Adipocyte (in vitro differentiated cells): ENCODE results near the gene FAM184B.

Experiments
- DNase-seq: peaks from one replicate; pipeline ENCODE4 v3.0.0-alpha.2; 2015; ENCODE audit warnings: low read depth
- H3K27me3 ChIP-seq: replicated peaks from 2 replicates; pipeline ENCODE4 v1.7.0; 2013; ENCODE audit warnings: mild to moderate bottlenecking, low read length, moderate library complexity; ENCODE audit not compliant: control insufficient read depth, insufficient read depth
- H3K36me3 ChIP-seq: 2 replicates; pipeline ENCODE4 v1.7.0; 2013; ENCODE audit warnings: low read length, mild to moderate bottlenecking, moderate library complexity; ENCODE audit not compliant: control insufficient read depth, insufficient read depth, severe bottlenecking
- H3K4me1 ChIP-seq: 2 replicates; pipeline ENCODE4 v1.7.0; 2013; ENCODE audit warnings: mild to moderate bottlenecking, low read length, moderate library complexity; ENCODE audit not compliant: control insufficient read depth, insufficient read depth
- H3K4me3 ChIP-seq: 2 replicates; pipeline ENCODE4 v1.7.0; 2013; ENCODE audit warnings: mild to moderate bottlenecking, low read length, moderate library complexity
- H3K9ac ChIP-seq: 2 replicates; pipeline ENCODE4 v1.7.0; 2013; ENCODE audit warnings: mild to moderate bottlenecking, low read length, moderate library complexity
- H3K9me3 ChIP-seq: 2 replicates; pipeline ENCODE4 v1.7.0; 2013; ENCODE audit warnings: mild to moderate bottlenecking, low read length, moderate library complexity; ENCODE audit not compliant: control insufficient read depth

The FAM184B gene

GRCh38 chr4:17771284-17771908 is 10.0 kb downstream of the FAM184B start:
- no peaks in the 10 kb centered on the region for H3K9me3 ChIP-seq
- no peaks in the 10 kb centered on the region for H3K4me1 ChIP-seq
- peaks cover 4% of the 10 kb centered on the region for H3K27me3 ChIP-seq
- no peak overlapping the region for H3K4me3 ChIP-seq
- no peak for DNase-seq
- no peaks in the 10 kb centered on the region for H3K36me3 ChIP-seq
- H3K9ac ChIP-seq, result no peak overlapping the region

DNA sequence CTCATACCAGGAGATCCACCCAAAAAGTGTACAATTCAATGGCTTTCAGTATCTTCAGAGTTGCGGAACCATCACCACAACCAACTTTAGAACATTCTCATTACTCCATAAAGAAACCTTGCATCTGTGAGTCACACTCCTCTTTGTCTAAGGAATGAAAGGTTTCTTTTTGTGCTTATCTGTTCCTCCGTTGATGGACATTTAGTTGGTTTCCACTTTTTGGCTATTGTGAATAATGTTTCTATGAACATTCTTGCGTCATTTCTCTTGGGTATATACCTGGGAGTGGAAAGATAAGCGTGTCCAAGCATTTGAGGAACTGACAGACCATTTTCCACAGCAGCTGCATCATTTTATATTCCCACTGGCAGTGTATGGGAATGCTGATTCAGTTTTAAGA is 10.6 kb downstream of the FAM184B start:
- H3K9ac ChIP-seq, result no peak overlapping the region
- H3K27me3 ChIP-seq, result peaks cover 4% of the 10 kb centered on the region
- no peak overlapping the region for H3K4me3 ChIP-seq
- no peak for DNase-seq
- no peaks in the 10 kb centered on the region for H3K4me1 ChIP-seq
- no peaks in the 10 kb centered on the region for H3K9me3 ChIP-seq
- H3K36me3 ChIP-seq, result no peaks in the 10 kb centered on the region

DNA sequence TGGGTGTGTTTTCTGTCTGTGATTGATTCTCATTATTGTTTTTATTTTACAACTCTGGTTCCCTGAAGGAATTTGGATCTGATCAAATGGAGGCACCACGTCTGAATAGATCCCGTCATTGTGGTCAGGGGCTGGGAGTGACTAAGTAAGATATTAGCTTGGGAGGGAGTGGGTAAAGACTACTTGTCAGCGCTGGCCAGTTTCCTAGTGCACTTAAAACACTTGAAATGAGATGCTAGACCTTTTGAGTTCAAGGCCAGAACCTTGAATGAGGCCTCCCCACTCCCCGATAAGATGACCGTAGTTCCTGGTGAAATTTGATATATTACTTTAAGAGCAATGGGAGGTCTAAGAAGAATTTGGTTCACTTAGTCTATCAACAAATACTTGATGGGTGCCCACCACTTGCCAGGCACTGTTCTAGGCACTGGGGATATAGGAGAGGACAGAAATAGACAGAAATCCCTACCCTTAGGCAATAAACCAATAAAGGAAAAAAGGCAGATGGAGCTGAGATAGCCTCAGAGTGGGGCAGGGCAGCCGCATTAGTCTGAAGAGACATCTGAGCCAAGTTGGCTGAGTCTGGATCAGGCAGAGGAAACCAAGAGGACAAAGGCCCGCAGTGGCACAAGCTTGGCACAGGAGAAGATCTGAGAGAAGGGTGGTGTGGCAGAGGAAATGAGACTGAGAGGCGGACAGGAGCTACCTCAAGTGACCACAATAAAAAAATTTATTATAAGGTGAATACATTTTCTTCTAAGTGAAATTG is 11.8 kb downstream of the FAM184B start:
- no peak for DNase-seq
- Histone ChIP-seq H3K9me3 (no peaks in the 10 kb centered on the region), H3K4me3 (no peak overlapping the region), H3K36me3 (no peaks in the 10 kb centered on the region), H3K4me1 (no peaks in the 10 kb centered on the region), H3K9ac (no peak overlapping the region), H3K27me3 (peaks cover 3% of the 10 kb centered on the region)

- Histone ChIP-seq H3K4me3 (no peak overlapping the region), H3K4me1 (no peaks in the 10 kb centered on the region), H3K9ac (no peak overlapping the region), H3K9me3 (no peaks in the 10 kb centered on the region), H3K36me3 (no peaks in the 10 kb centered on the region), H3K27me3 (no peaks in the 10 kb centered on the region)
- DNase-seq, result no peak
Measured at GRCh38 chr4:17766826-17767458, 14.5 kb downstream of the FAM184B start.

DNA sequence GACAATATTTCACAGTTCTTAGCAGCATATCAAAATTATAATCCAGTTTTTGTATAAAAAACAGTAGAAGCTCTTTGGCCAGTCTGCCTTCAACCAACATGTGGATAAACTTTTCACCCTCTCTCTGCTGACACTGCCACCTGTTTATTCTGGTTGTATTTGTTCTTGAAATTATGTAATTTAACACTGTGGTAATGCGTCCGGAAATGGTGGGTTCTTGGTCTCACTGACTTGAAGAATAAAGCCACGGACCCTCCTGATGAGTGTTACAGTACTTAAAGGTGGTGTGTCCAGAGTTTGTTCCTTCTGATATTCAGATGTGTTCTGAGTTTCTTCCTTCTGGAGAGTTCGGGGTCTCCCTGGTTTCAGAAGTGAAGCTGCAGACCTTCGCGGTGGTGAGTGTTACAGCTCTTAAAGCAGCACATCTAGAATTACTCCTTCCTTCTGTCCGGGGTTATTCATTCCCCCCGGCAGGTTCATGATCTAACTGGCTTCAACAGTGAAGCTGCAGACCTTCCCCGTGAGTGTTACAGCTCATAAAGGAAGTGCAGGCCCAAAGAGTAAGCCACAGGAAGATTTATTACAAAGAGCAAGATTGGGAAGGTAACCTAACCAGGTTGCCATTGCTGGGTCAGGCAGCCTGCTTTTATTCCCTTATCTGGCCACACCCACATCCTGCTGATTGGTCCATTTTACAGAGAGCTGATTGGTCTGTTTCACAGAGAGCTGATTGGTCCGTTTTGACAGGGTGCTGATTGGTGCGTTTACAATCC is 15.7 kb downstream of the FAM184B start:
- no peak for DNase-seq
- H3K9ac ChIP-seq, result no peak overlapping the region
- no peaks in the 10 kb centered on the region for H3K36me3 ChIP-seq
- H3K4me1 ChIP-seq, result no peaks in the 10 kb centered on the region
- no peaks in the 10 kb centered on the region for H3K9me3 ChIP-seq
- H3K27me3 ChIP-seq, result no peaks in the 10 kb centered on the region
- H3K4me3 ChIP-seq, result no peak overlapping the region

- Histone ChIP-seq H3K9me3 (no peaks in the 10 kb centered on the region), H3K4me1 (no peaks in the 10 kb centered on the region), H3K9ac (no peak overlapping the region), H3K4me3 (no peak overlapping the region), H3K27me3 (no peaks in the 10 kb centered on the region), H3K36me3 (no peaks in the 10 kb centered on the region)
- DNase-seq, result no peak
Measured at GRCh38 chr4:17763931-17764330, 17.5 kb downstream of the FAM184B start.

GRCh38 chr4:17763416-17763815 is 18.0 kb downstream of the FAM184B start:
- Histone ChIP-seq H3K9ac (no peak overlapping the region), H3K4me3 (no peak overlapping the region), H3K27me3 (peaks cover 4% of the 10 kb centered on the region), H3K9me3 (no peaks in the 10 kb centered on the region), H3K36me3 (no peaks in the 10 kb centered on the region), H3K4me1 (no peaks in the 10 kb centered on the region)
- no peak for DNase-seq

- Histone ChIP-seq H3K27me3 (peaks cover 9% of the 10 kb centered on the region), H3K4me3 (no peak overlapping the region), H3K36me3 (no peaks in the 10 kb centered on the region), H3K9me3 (no peaks in the 10 kb centered on the region), H3K9ac (no peak overlapping the region), H3K4me1 (no peaks in the 10 kb centered on the region)
- no peak for DNase-seq
Measured at GRCh38 chr4:17762726-17763125, 18.7 kb downstream of the FAM184B start.

DNA sequence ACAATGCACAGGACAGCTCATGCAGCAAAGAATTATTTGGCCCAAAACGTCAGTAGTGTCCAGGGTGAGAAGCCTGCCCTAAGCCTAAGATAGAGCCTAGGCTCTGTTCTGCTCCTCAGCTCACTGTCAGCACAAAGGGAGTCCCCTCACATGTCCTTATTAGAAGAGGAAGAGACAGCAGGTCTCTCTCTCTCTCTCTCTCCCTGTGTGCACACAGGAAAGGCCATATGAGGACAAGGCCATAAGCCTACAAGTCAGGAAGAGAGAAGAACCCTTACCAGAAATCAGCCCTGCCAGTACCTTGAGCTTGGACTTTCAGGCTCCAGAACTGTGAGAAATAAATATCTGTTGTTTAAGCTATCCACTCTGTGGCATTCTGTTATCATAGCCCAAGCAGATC is 20.4 kb downstream of the FAM184B start:
- no peaks in the 10 kb centered on the region for H3K4me1 ChIP-seq
- no peak for DNase-seq

DNA sequence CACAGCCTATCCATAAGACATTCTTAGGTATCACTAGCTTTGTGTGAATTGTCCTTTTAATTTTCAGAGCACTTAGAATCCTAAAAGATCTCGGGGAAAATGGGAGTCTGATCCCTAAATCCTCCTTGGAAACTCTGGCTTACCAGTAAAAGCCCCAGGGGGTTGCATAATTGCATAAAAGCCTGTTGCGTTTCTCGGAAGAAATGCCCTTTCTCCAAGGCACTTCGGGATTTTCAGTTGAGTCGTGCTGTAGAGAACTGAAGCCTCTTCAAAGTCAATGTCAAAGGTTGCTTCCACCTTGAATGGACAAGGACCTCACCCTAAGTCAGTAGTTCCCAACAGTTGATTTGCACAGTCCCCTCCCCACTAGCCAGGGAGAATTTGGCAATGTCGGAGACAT is 20.8 kb downstream of the FAM184B start:
- Histone ChIP-seq H3K27me3 (peaks cover 17% of the 10 kb centered on the region), H3K9me3 (no peaks in the 10 kb centered on the region), H3K36me3 (no peaks in the 10 kb centered on the region), H3K9ac (no peak overlapping the region), H3K4me1 (no peaks in the 10 kb centered on the region), H3K4me3 (no peak overlapping the region)
- DNase-seq, result no peak

More for the DNA sequence above, 20.4 kb downstream of the FAM184B start:
- no peak overlapping the region for H3K4me3 ChIP-seq
- H3K9ac ChIP-seq, result no peak overlapping the region
- no peaks in the 10 kb centered on the region for H3K36me3 ChIP-seq
- H3K9me3 ChIP-seq, result no peaks in the 10 kb centered on the region
- H3K27me3 ChIP-seq, result peaks cover 13% of the 10 kb centered on the region

GRCh38 chr4:17758485-17758884 is 22.9 kb downstream of the FAM184B start:
- Histone ChIP-seq H3K27me3 (peaks cover 17% of the 10 kb centered on the region), H3K9ac (no peak overlapping the region), H3K4me1 (no peaks in the 10 kb centered on the region), H3K4me3 (no peak overlapping the region), H3K36me3 (no peaks in the 10 kb centered on the region), H3K9me3 (no peaks in the 10 kb centered on the region)
- DNase-seq, result no peak
